ENCODE measurements around the gene TIAM1.

DNA sequence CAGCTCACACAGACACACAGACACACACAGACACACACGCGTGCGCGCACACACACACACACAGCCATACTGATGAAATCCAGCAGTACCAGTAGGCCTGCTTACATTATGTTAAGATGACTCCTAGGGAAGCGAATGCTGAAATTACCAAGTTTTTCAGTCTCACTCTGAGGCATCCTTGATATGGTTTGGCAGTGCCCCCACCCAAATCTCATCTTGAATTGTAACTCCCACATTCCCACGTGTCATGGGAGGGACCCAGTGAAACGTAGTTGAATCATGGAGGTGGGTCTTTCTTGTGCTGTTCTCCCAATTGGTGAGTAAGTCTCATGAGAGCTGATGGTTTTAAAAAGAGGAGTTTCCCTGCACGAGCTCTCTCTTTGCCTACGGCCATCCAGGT, 64.1 kb downstream of the TIAM1 start:
- TF ChIP-seq CTBP2 (IDR thresholded peaks at IDR 0.05; ENCODE audit: borderline replicate concordance, insufficient read depth, insufficient read length, low read length) (no peak), SIN3A (conservative IDR thresholded peaks at IDR 0.05 in 1 of 2, IDR thresholded peaks at IDR 0.05 in 1 of 2; ENCODE audit: low read depth in 1 of 2, low read length in 2 of 2) (no peak), TEAD4 (IDR thresholded peaks at IDR 0.05; ENCODE audit: low read depth, low read length) (no peak), TAF1 (IDR thresholded peaks at IDR 0.05; ENCODE audit: low read depth, low read length) (no peak), EZH2 (IDR thresholded peaks at IDR 0.05; ENCODE audit: low read depth, low read length, severe bottlenecking) (no peak), EP300 (IDR thresholded peaks at IDR 0.05; ENCODE audit: borderline replicate concordance in 1 of 2, low read depth in 2 of 2, low read length in 2 of 2) (no peak)
